Astrocyte (in vitro differentiated cells and primary cell): ENCODE results near the gene MBOAT2. TPM values are rescaled to one million over a fixed set of nuclear protein-coding genes. Genes with fewer than 3 reads are reported as not detected.
"Not testable (repeated sequence)": the region's sequence is repeated elsewhere in the genome, so short reads cannot be mapped to it uniquely, and the experiment has no call there.

Source experiments
- DNase-seq: peaks from one replicate; pipeline ENCODE4 v3.0.0-alpha.2; 2010; ENCODE audit warnings: low read depth
- FAIRE-seq: peaks from 2 replicates; lab custom pipeline; 2011; peaks lifted over from hg19 to GRCh38; lab: Jason Lieb, UNC
- H2AFZ ChIP-seq: 2 replicates; pipeline ENCODE4 v1.6.0; 2012; ENCODE audit warnings: low read depth, low read length, inconsistent platforms
- H3K27ac ChIP-seq: 2 replicates; pipeline ENCODE4 v1.5.1; 2011; ENCODE audit warnings: low read depth, low read length, inconsistent platforms
- H3K27me3 ChIP-seq: 2 replicates; pipeline ENCODE4 v1.6.0; 2011; ENCODE audit warnings: low read length, inconsistent platforms; ENCODE audit not compliant: insufficient read depth
- H3K36me3 ChIP-seq: 2 replicates; pipeline ENCODE4 v1.5.1; 2011; ENCODE audit warnings: low read length, inconsistent platforms; ENCODE audit not compliant: insufficient read depth
- H3K4me1 ChIP-seq: 2 replicates; pipeline ENCODE4 v1.5.1; 2011; ENCODE audit warnings: low read length, inconsistent platforms; ENCODE audit not compliant: insufficient read depth
- H3K4me2 ChIP-seq: 2 replicates; pipeline ENCODE4 v1.6.0; 2012; ENCODE audit warnings: low read length, inconsistent platforms
- H3K4me3 ChIP-seq: 2 replicates; pipeline ENCODE4 v1.5.1; 2011; ENCODE audit warnings: low read depth, mild to moderate bottlenecking, low read length, inconsistent platforms; ENCODE audit not compliant: insufficient read depth
- H3K79me2 ChIP-seq: 2 replicates; pipeline ENCODE4 v1.6.0; 2012; ENCODE audit warnings: mild to moderate bottlenecking, low read length, inconsistent platforms; ENCODE audit not compliant: insufficient read depth
- H3K9ac ChIP-seq: 2 replicates; pipeline ENCODE4 v1.6.0; 2012; ENCODE audit warnings: mild to moderate bottlenecking, low read length, inconsistent platforms
- H3K9me3 ChIP-seq: 2 replicates; pipeline ENCODE4 v1.5.1; 2012; ENCODE audit warnings: low read depth, mild to moderate bottlenecking, low read length, inconsistent platforms; ENCODE audit not compliant: insufficient read depth
- H4K20me1 ChIP-seq: 2 replicates; pipeline ENCODE4 v1.6.0; 2012; ENCODE audit warnings: low read length, inconsistent platforms; ENCODE audit not compliant: insufficient read depth
- H3K27ac Mint-ChIP-seq: one replicate; pipeline ENCODE4 v1.8.0; 2021; ENCODE audit warnings: mild to moderate bottlenecking, mixed read lengths; ENCODE audit not compliant: unreplicated experiment
- H3K27me3 Mint-ChIP-seq: one replicate; pipeline ENCODE4 v1.8.0; 2021; ENCODE audit warnings: low read depth, mixed read lengths; ENCODE audit not compliant: unreplicated experiment
- H3K36me3 Mint-ChIP-seq: one replicate; pipeline ENCODE4 v1.8.0; 2021; ENCODE audit warnings: low read depth, mixed read lengths; ENCODE audit not compliant: unreplicated experiment
- H3K4me1 Mint-ChIP-seq: one replicate; pipeline ENCODE4 v1.8.0; 2021; ENCODE audit warnings: low read depth, mixed read lengths; ENCODE audit not compliant: unreplicated experiment
- H3K4me3 Mint-ChIP-seq: one replicate; pipeline ENCODE4 v1.8.0; 2021; ENCODE audit warnings: mild to moderate bottlenecking, moderate library complexity, mixed read lengths; ENCODE audit not compliant: unreplicated experiment
- H3K9me3 Mint-ChIP-seq: one replicate; pipeline ENCODE4 v1.8.0; 2021; ENCODE audit warnings: mild to moderate bottlenecking, mixed read lengths; ENCODE audit not compliant: unreplicated experiment
- CTCF ChIP-seq: IDR thresholded peaks from 2 replicates; pipeline ENCODE4 v1.5.1; 2011; ENCODE audit warnings: low read depth, mild to moderate bottlenecking, inconsistent platforms, low read length, moderate library complexity; ENCODE audit not compliant: insufficient read depth
- EZH2 ChIP-seq: IDR thresholded peaks from 2 replicates; pipeline ENCODE4 v1.6.1; 2012; ENCODE audit warnings: mild to moderate bottlenecking, low read length, inconsistent platforms; ENCODE audit not compliant: insufficient read depth
- total RNA-seq: library from RNA; stranded (reverse); gene quantifications from 2 replicates; pipeline ENCODE4 v1.2.1, GENCODE V29; 2021

MBOAT2 gene
- total RNA-seq, 1 donor from 2014 or later, result 54.6 TPM

- not testable (repeated sequence) for H3K36me3 ChIP-seq, DNase-seq, H3K9me3 Mint-ChIP-seq, H3K9ac ChIP-seq, H2AFZ ChIP-seq, H3K9me3 ChIP-seq, H3K27me3 Mint-ChIP-seq, H3K4me1 ChIP-seq, H3K27ac Mint-ChIP-seq, H3K4me3 Mint-ChIP-seq, H3K27ac ChIP-seq, H3K4me2 ChIP-seq, H3K4me3 ChIP-seq, H3K79me2 ChIP-seq, H3K27me3 ChIP-seq, H4K20me1 ChIP-seq, H3K4me1 Mint-ChIP-seq, FAIRE-seq
- H3K36me3 Mint-ChIP-seq, result peaks cover 30% of the 10 kb centered on the region
Observed at GRCh38 chr2:8895087-8895912, 108.2 kb downstream of the MBOAT2 start.

- H3K27ac Mint-ChIP-seq, result no peak overlapping the region
- peaks cover 3% of the 10 kb centered on the region for H3K9me3 Mint-ChIP-seq
- Histone ChIP-seq H4K20me1 (no peaks in the 10 kb centered on the region), H3K4me2 (no peak overlapping the region), H3K9ac (no peak overlapping the region), H2AFZ (no peak overlapping the region), H3K27ac (no peak overlapping the region), H3K79me2 (no peaks in the 10 kb centered on the region), H3K36me3 (no peaks in the 10 kb centered on the region), H3K9me3 (no peaks in the 10 kb centered on the region), H3K4me1 (peaks cover 2% of the 10 kb centered on the region), H3K4me3 (no peak overlapping the region), H3K27me3 (no peaks in the 10 kb centered on the region)
- no peak overlapping the region for H3K4me3 Mint-ChIP-seq
- TF ChIP-seq CTCF (no peak), EZH2 (no peak)
- FAIRE-seq, result no peak
- peaks cover 25% of the 10 kb centered on the region for H3K36me3 Mint-ChIP-seq
- DNase-seq, result peak; percentile 34
- H3K27me3 Mint-ChIP-seq, result no peaks in the 10 kb centered on the region
- peaks cover 13% of the 10 kb centered on the region for H3K4me1 Mint-ChIP-seq
Observed at GRCh38 chr2:8893978-8894820, 109.3 kb downstream of the MBOAT2 start.

- no peaks in the 10 kb centered on the region for H3K36me3 ChIP-seq
Observed at GRCh38 chr2:8893474-8893873, 110.0 kb downstream of the MBOAT2 start.

More at GRCh38 chr2:8893474-8893873, 110.0 kb downstream of the MBOAT2 start:
- Histone ChIP-seq H3K79me2 (no peaks in the 10 kb centered on the region), H4K20me1 (no peaks in the 10 kb centered on the region), H3K4me3 (no peak overlapping the region), H3K4me2 (no peak overlapping the region), H3K9ac (no peak overlapping the region), H3K27me3 (no peaks in the 10 kb centered on the region), H3K9me3 (no peaks in the 10 kb centered on the region), H2AFZ (no peak overlapping the region), H3K27ac (no peak overlapping the region), H3K4me1 (peaks cover 2% of the 10 kb centered on the region)
- TF ChIP-seq CTCF (no peak), EZH2 (no peak)
- Mint-ChIP-seq H3K27ac (no peak overlapping the region), H3K4me3 (no peak overlapping the region), H3K9me3 (peaks cover 3% of the 10 kb centered on the region), H3K27me3 (no peaks in the 10 kb centered on the region), H3K4me1 (peaks cover 13% of the 10 kb centered on the region), H3K36me3 (peaks cover 24% of the 10 kb centered on the region)
- DNase-seq, result no peak
- no peak for FAIRE-seq
